Gastrocnemius medialis (tissue), 4 donors: Measurements from ENCODE around the gene AMIGO3.

Experiments used
- POLR2A ChIP-seq, 2 donors: fragments of 450-650 bp; IDR thresholded peaks; one replicate each; pipeline ENCODE4 v1.6.1; 2017; ENCODE audit warnings: antibody characterized with exemption in 2 of 2, mild to moderate bottlenecking in 2 of 2, moderate library complexity in 2 of 2
- TF ChIP-seq, protein P1 (sequence below), 5 experiments: fragments of 450-650 bp in 3 of 5; fragments of 200-600 bp in 2 of 5; sonication (generic) in 2 of 5; IDR thresholded peaks in 4 of 5; conservative IDR thresholded peaks in 1 of 5; 1 replicate in 4 of 5; 2 replicates in 1 of 5; pipeline ENCODE4 v1.5.1; 2016 to 2019; ENCODE audit warnings: antibody characterized with exemption in 5 of 5, mild to moderate bottlenecking in 3 of 5, moderate library complexity in 3 of 5

DNA sequence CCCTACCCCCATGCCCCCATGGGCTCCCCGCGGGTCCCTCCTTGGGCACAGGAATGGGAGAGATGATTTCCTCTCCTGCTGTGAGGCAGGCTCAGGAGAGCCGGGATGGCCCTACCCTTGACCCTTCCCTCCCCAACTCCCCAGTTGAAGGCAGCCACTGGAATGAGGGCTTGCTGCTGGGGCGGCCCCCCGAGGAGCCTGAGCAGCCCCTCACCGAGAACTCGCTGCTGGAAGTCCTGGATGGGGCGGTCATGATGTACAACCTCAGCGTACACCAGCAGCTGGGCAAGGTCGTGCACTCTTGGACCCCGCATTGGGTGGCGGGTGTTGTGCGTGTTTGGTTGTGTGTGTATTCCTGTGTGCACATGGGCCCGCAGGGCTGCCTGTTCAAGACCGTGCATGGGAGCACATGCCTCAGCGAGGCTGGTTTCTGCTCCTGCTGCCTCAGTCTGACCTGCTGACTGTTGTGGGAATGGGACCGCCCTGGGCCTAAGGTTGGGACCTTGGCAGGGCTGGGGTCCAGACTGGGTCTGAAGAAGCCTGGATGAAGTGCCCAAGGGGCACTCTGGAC lies 14.0 kb downstream of the AMIGO3 start:
- TF ChIP-seq, protein P1, sequence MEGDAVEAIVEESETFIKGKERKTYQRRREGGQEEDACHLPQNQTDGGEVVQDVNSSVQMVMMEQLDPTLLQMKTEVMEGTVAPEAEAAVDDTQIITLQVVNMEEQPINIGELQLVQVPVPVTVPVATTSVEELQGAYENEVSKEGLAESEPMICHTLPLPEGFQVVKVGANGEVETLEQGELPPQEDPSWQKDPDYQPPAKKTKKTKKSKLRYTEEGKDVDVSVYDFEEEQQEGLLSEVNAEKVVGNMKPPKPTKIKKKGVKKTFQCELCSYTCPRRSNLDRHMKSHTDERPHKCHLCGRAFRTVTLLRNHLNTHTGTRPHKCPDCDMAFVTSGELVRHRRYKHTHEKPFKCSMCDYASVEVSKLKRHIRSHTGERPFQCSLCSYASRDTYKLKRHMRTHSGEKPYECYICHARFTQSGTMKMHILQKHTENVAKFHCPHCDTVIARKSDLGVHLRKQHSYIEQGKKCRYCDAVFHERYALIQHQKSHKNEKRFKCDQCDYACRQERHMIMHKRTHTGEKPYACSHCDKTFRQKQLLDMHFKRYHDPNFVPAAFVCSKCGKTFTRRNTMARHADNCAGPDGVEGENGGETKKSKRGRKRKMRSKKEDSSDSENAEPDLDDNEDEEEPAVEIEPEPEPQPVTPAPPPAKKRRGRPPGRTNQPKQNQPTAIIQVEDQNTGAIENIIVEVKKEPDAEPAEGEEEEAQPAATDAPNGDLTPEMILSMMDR (IDR thresholded peaks at IDR 0.05 in 4 of 5, conservative IDR thresholded peaks at IDR 0.05 in 1 of 5), result no peak
- no peak for TF ChIP-seq POLR2A (IDR thresholded peaks at IDR 0.05)
